NB4 (cell line): ENCODE results near the gene KRT17.
A peak's percentile ranks its signal among the peaks of the same experiment; 100 is the strongest.

ENCODE experiments used
- DNase-seq: peaks from one replicate; pipeline ENCODE4 v3.0.0; 2010; ENCODE audit warnings: low read depth
- H3K4me3 ChIP-seq: one replicate; pipeline ENCODE4 v1.5.1; 2011; ENCODE audit warnings: mild to moderate bottlenecking, low read depth, low read length, moderate library complexity
- MYC ChIP-seq: IDR thresholded peaks from 2 replicates; pipeline ENCODE4 v1.6.1; 2011; ENCODE audit warnings: low read depth, low read length
- POLR2A ChIP-seq: IDR thresholded peaks from 2 replicates; pipeline ENCODE4 v1.6.1; 2011; ENCODE audit warnings: mild to moderate bottlenecking; ENCODE audit not compliant: insufficient read length; ENCODE audit errors: extremely low read depth
- TF ChIP-seq, protein P1 (sequence below): IDR thresholded peaks from 2 replicates; pipeline ENCODE4 v1.6.1; 2011; ENCODE audit warnings: low read depth, low read length
- TF ChIP-seq, protein P2 (sequence below): IDR thresholded peaks from one replicate; pipeline ENCODE4 v1.5.1; 2012; ENCODE audit warnings: low read depth, low read length

KRT17 gene

DNA sequence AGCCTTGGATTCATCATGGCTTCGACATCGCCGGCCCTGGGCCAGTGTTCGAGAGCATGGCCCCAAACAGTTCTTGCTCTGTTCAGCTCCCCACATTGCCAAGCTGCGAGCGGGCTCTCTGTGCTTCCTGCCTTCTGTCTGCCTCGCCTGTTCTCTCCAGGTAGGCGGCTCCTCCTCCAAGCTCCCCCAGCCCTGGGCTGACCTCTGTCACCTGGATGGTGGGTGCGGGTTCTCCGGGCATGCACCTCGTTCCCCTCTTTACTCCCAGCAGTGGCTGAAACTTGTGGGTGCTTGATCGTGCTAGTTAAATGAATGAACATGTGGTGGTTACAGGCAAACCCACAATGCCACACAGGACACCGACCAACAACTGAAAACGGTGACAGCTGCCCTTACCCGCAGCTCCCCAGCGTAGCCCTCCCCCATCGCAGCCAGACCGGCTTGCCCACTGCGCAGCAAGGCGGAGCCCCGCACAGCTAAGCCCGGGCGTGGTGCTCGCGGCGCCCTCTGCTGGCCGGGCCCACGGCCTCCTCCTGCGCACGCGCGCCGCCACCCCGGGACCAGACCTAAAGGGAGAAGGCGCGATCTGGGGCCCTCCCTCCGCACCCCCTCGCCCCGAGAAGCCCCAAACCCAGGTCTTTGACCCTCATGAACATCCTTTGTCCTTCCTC lies 41.3 kb upstream of the KRT17 start:
- peak overlapping the region; percentile 39 for H3K4me3 ChIP-seq
- TF ChIP-seq, protein P1, sequence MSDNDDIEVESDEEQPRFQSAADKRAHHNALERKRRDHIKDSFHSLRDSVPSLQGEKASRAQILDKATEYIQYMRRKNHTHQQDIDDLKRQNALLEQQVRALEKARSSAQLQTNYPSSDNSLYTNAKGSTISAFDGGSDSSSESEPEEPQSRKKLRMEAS, result peak; percentile 60
- TF ChIP-seq MYC (peak; percentile 38; the same call in 1 of the 2 replicates), POLR2A (peak; percentile 12)
- TF ChIP-seq, protein P2, sequence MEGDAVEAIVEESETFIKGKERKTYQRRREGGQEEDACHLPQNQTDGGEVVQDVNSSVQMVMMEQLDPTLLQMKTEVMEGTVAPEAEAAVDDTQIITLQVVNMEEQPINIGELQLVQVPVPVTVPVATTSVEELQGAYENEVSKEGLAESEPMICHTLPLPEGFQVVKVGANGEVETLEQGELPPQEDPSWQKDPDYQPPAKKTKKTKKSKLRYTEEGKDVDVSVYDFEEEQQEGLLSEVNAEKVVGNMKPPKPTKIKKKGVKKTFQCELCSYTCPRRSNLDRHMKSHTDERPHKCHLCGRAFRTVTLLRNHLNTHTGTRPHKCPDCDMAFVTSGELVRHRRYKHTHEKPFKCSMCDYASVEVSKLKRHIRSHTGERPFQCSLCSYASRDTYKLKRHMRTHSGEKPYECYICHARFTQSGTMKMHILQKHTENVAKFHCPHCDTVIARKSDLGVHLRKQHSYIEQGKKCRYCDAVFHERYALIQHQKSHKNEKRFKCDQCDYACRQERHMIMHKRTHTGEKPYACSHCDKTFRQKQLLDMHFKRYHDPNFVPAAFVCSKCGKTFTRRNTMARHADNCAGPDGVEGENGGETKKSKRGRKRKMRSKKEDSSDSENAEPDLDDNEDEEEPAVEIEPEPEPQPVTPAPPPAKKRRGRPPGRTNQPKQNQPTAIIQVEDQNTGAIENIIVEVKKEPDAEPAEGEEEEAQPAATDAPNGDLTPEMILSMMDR, result peak; percentile 76
- DNase-seq, result peak; percentile 86

GRCh38 chr17:41664587-41665565 lies 40.5 kb upstream of the KRT17 start:
- no peak overlapping the region for H3K4me3 ChIP-seq
- no peak for DNase-seq
- TF ChIP-seq, protein P2, result no peak
- TF ChIP-seq POLR2A (no peak), MYC (no peak)
- TF ChIP-seq, protein P1, result no peak

GRCh38 chr17:41664172-41664457 lies 39.7 kb upstream of the KRT17 start:
- TF ChIP-seq MYC (no peak), POLR2A (no peak)
- TF ChIP-seq, protein P2, result no peak
- TF ChIP-seq, protein P1, result no peak
- no peak for DNase-seq
- no peak overlapping the region for H3K4me3 ChIP-seq

- TF ChIP-seq MYC, result no peak
- TF ChIP-seq, protein P2, result no peak
- TF ChIP-seq POLR2A, result no peak
- TF ChIP-seq, protein P1, result no peak
- no peak for DNase-seq
- no peak overlapping the region for H3K4me3 ChIP-seq
Measured at GRCh38 chr17:41663451-41664171, 39.2 kb upstream of the KRT17 start.

DNA sequence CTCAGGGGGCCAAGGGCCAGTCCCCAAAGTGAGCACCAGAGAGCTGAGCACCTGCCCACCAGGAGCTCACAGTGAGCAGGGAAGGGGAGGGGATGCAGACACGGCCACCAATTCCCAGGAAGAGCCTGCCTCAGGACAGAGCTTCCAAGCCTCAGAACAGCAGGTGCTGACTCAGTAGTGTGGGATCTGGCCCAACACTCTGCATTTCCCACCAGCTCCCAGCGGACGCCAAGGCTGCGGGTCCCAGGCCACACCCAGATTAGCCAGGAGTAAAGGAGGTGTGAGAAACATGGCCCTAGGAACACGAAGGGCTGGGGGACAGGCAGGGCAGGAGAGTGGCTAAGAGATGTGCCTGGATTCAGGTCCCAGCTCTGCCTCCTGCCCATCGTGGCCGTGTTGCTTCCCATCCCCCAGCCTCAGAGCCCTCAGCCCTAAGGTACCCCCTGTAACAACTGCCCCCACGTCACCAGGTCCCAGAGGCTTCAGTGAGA lies 35.9 kb upstream of the KRT17 start:
- TF ChIP-seq POLR2A (no peak), MYC (no peak)
- TF ChIP-seq, protein P1, result no peak
- TF ChIP-seq, protein P2, result no peak
- no peak overlapping the region for H3K4me3 ChIP-seq
- no peak for DNase-seq
